ENCODE results near the gene SV2B.

DNA sequence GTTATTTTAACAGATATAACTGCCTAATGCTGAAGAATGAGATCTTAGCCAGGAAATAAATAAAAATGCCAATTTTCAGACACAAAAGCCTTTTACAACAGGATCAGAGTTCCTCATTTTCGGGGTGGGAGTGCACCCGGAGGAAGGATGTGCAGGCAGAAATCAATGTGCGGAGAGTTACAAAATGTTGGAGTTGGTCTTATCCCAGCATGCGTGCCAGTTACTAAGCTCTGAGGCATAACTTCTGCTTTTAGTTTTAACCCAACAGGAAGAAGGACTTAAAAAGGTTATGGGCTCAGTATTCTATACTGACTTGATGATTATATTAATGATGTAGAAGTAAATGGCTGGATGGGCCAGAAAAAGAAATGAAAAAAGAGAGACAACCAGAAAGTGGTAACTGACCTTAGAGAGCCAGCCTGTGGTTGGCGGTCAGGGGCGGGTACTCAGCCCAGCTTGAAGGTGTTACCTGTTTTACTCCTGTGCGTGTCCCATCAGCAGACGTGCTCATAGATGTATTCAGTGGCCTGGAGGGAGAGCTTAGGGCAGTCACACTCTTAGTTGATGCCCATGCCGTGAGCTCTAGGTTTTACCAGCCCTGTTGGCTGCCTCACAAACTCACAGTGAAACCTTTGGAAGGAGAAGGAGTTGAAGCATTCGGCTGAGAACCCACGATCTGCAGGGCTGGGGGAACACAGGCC is 164.7 kb downstream of the SV2B start:
- TF ChIP-seq EZH2 (IDR thresholded peaks at IDR 0.05), result no peak
- no peak for TF ChIP-seq POLR2AphosphoS5 (IDR thresholded peaks at IDR 0.05; ENCODE audit: borderline replicate concordance, low read depth, low read length)
- TF ChIP-seq FOXP2 (optimal IDR thresholded peaks at IDR 0.05; ENCODE audit: control extremely low read depth, extremely low read length, insufficient read depth), result no peak

Data from SK-N-MC (cell line).